ENCODE data around the gene COMP.
A peak's percentile ranks its signal among the peaks of the same experiment; 100 is the strongest.
"Not testable (repeated sequence)": the region's sequence is repeated elsewhere in the genome, so short reads cannot be mapped to it uniquely, and the experiment has no call there.

COMP gene

DNA sequence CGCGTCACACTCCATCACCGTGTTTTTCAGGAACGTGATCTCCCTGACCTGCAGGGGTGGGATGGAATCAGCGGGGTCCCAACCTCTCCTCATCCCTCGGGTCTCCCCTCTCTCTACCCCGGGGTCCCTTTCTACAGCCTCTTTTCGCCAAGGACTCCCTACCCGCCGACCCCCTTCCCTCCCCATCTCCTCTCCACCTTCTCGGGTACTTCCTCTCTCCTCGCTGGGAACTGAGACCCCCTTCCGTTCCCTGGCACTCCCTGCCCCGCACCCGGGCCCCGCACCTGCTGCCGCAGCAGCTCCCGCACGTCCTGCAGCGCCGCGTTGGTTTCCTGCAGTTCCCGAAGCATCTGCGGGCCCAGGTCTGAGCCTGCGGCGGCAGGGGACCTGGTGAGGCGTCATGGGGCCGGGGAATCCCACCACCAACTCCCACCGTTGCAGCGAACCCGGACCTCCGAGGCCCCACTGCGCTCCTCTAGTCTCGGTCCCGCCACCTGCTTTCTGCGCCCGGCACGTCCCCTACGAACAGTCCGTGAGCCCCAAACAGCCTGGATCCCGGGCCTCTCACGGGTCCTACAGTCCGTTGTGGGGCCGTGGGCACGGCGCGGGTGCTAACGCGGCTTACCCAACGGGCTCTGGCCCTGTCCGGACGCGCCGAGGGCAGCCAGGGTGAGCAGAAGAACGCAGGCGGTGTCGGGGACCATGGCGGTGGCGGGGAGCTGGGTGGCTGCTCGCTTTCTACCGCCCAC is at the start of gene COMP:
COMP (minus strand) TSS at position 740 of the 749 bp plus-strand sequence; CDS start at position 704, 36 bp downstream.
- no peak for DNase-seq

DNA sequence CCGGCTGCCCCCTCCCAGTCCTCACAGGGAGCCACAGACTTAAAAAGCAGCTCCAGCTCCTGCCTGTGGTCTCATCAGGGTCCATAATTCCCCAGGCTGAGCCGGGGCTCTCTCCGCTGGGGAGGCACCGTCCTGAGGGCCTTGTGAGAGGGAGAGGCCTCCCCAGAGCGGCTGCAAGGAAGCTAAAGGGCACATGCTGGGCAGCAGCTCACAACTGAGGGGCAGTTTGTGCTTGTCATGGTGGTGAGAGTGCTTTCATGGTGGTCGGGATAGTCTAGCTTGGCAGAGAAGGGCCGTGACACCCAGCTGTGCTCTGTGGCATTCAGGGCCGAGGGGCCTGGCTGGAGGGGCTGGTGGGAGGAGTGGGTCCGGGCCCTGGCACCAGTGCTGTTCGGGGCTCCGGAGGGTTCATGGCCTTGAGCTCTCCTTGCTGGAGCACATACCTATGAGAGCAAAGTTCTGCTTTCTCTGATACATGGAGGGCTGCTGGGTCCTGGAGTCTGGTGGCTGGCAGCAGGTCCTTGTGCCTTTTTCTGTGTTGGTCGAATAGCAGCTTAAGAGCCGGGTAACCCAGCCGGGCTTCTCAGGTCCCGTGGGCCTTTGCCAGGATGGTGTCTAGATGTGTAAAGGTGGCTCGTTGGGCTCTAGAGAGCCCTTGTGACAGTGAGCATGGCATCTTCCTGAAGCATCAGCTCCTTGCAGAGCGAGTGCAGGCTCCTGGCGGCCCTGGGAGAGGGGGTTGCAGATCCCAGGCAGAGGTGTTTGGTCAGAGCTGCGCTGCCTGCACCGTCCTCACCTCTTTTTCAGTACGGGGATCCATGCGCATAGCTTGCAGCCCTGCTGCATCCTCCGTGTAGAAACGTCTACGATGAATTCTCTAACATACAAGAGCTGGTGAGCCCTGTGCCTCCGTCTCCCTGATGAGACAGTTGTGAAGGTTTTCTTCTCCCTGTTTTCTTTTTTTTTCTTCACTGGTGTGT is 49.5 kb upstream of the COMP start:
- DNase-seq = no peak

GRCh38 chr19:18839465-18840287 is 48.6 kb upstream of the COMP start:
- no peak for DNase-seq

DNA sequence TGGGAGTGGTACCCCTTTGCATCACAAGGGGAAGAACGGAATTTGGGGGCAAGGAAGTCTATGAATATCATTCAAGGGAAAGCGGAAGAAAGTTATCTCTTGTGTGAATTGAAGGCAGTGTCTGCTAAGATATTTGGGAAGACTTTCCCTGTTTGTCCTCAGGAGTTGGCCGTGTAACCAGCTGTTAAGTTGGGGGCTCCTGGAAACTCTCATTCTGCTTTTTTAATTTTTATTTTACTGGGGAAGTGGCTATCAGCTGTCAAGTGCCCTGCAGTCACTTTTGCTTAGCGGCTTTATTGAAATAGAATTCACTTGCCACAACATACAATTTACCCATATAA is 43.5 kb upstream of the COMP start:
- DNase-seq = no peak

DNA sequence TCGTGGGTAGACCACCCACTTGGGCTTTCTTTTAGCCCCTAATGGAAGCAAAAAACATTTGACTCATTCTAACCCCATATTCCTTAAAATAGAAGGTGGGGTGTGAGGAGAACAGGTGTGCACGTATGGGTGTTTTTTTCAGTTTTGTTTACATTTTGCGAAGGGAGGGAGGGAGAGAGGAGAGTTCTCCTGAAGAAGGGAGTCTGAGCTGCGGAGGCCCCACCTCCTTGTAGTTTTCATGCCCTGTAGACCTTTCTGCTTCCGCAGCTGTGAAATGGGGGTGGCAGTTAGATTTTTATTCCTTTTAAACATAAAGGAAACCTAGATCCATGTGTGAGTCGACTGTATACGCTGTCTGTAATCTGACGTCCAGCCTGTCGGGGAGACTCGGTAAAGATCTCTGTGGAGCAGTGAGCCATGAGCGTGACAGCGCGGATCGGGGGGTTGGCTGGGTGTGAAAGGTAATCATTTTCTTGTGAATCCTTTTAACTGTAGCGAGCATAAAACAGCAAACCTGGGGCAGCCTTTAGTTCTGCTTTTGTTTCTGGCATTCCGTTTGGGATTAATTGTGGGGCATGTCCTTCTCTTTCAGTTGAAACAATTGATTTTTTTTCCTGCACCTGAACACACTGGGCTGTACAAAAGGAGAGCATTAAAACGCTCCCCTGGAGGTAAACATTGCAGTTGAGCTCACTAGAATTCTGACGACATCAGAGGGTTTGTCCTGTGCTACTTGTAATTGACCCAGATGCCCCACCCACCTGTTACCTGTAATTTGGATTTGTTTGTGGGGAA is 42.9 kb upstream of the COMP start:
- DNase-seq = peak; percentile 45

DNA sequence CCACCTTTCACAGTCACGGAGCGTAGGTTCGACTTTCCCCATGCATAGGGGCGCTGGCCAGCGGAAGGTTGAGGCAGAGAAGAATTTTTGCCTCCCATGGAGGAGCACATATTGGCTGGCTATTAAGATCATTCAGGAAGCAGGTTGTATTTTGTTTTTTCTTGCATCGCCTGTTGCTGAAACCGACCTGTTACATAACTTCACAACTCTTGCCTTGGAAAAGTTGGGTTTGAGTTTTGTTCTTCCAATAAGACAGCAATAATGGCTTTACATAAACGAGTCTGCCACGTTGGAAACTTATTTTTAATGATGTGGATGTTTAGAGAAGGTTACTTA is 42.0 kb upstream of the COMP start:
- no peak for DNase-seq

DNA sequence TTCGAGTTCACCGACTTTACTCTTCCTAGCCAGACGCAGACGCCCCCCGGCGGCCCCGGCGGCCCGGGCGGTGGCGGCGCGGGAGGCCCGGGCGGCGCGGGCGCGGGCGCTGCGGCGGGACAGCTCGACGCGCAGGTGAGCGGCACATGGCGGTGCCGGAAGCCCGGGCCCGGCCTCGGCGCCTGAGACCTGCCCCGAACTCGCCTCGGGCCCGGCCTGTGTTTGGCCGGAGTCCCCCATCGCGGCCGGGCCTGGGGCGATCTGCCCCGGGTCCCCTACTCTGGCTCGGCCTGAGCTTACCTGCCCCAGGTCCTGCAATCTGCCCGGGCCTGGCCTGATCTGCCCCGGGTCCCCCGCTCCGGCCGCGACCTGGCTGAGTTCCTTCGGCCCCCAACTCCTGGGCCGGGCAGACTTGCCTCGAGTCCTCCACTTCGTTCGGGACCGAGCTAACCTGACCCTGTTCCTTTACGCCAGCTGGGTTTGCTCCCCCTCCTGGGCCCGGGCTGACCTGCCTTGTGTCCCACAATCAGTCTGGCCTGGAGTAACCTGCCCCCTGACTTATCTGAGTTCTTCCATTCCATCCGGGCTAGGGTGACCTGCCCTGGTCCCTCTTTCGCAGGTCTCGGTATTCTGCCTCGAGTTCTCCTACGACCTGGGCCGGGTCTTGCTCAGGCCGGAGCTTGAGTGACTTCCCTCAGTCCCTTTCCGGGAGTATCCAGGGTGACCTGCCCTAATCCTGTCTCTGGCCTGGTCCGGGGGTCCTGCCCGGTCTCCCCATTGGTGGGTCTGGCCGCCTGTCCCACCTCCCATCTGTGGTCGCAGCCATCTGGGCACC is 41.4 kb upstream of the COMP start:
- DNase-seq = no peak

DNA sequence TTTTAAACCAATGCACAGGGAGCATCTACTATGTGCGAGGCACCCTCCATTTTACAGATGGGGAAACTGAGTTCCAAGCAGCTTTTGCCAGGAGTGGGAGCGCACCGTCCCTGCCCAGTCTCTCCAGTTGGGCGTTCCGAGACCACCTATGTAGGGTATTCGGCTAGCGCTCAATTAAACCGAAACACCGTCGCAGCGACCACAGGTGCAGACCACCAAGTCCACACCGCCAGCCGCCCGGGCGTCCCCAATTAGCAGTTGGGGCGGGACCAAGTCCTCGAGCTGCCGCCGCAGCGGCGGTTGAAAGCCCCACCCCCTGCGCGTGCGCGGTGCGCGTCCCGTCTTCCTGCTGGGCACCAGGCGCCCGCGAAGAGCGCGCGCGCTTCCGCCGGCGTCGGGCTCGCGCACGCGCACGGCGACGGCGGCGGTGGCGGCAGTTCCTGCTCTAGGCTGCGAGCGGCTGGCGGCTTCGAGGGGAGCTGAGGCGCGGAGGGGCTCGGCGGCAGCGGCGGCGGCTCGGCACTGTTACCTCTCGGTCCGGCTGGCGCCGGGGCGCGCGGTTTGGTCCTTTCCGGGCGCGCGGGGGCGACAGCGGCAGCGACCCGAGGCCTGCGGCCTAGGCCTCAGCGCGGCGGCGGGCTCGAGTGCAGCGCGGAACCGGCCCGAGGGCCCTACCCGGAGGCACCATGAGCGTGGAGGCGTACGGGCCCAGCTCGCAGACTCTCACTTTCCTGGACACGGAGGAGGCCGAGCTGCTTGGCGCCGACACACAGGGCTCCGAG is 40.6 kb upstream of the COMP start, which contains the start of gene UPF1:
UPF1 (plus strand) TSS at position 436 of the 782 bp plus-strand sequence; CDS start at position 687, 251 bp downstream.
- peak; percentile 68 for DNase-seq

- no peak for DNase-seq
These were observed 39.4 kb upstream of the COMP start for GRCh38 chr19:18830488-18830887.

DNA sequence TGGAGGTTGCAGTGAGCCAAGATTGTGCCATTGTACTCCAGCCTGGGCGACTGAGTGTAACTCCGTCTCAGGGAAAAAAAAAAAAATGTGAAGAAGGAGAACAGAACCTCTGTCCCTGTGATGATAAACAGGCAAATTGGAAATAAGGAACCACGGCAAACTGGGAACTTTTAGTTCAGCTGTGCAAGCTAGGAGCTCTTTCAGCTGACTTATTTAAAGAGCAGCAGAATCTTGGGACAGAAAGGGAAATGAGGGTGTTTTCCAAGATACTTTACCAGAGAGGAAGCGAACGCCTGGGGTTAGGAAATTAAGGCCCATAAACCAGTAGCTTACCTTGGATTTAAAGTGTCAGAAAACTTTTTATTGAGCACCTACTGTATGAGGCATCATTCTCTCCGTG is 37.7 kb upstream of the COMP start:
- no peak for DNase-seq

- no peak for DNase-seq
These were observed 26.5 kb upstream of the COMP start for GRCh38 chr19:18817574-18817973.

- not testable (repeated sequence) for DNase-seq
These were observed 25.5 kb upstream of the COMP start for GRCh38 chr19:18816645-18817044.

GRCh38 chr19:18815673-18816072 is 24.6 kb upstream of the COMP start:
- DNase-seq = no peak

- no peak for DNase-seq
These were observed 23.0 kb upstream of the COMP start for GRCh38 chr19:18814063-18814462.

GRCh38 chr19:18811638-18812037 is 20.5 kb upstream of the COMP start:
- not testable (repeated sequence) for DNase-seq

DNA sequence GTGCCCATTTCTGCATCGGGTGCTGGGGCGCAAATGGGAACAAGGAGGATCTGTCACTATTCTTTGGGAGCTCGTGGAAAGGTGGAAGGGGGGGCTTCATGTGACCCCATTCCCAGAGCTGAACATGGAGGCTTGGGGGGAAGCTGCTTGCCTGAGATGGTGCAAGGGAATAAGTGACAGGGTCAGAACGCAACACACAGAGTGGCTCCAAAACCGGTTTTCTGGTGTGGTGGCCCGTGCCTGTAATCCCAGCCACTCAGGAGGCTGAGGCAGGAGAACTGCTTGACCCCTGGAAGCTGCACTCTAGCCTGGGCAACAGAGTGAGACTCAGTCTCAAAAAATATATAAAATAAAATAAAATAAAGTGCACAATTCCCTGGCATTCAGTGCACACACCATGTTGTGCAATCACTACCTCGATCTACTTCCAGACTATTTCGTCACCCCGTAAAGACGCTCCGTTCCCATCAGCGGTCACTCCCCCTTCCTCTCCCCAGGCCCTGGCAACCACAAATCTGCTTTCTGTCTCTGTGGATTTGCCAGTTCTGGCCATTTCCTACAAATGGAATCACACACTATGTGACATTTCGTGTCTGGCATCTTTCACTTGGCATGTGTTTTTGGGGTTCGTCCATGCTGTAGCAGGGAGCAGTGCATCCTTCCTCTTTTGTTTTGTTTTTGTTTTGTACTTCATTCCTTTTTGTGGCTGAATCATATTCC is 18.2 kb upstream of the COMP start:
- DNase-seq = no peak

DNA sequence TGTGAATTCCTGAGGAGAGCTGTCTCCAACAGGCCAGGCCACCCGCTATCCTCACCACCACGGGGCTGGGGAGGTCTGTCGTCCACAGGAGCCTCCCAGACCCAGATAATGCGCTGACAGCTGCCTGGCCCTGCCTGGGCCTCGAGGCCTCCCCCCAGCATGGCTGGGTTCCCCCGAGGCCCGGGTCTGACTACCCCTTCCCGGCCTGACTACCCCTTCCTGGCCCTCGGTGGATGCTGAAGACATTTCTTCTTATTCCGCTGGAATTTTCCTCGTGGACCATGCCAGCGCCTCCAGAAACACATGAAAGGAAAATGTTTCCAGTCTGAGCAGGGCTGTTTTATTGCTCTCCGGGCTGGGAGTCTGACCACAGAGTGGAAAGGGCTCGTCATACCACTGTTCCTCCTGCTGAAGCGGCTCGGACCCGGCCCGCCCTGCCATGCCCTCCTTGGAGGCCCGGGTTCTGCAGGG is 16.8 kb upstream of the COMP start:
- no peak for DNase-seq

- DNase-seq = no peak
These were observed 13.5 kb upstream of the COMP start for GRCh38 chr19:18804643-18805042.

GRCh38 chr19:18804139-18804601 is 13.1 kb upstream of the COMP start:
- DNase-seq = no peak

Data from NCI-H1417 treated with DMSO at 0.1 percent for 48 hours (cell line).